ENCODE results near the gene GDPD3. TPM values are rescaled to one million over a fixed set of nuclear protein-coding genes. Genes with fewer than 3 reads are reported as not detected.

The GDPD3 gene
- total and polyA plus RNA-seq, 9 of the 15 experiments (the other 6 are each of a cell fraction or from before 2014, with no cell fraction given): 0.47 to 3.9 (median 1.1) TPM

- FAIRE-seq (no peak), ATAC-seq (no peak; the same call in 2 of the 3 replicates), DNase-seq (ENCODE audit: extremely low read depth in 1 of 4, low spot score in 3 of 4) (no peak)
- CTCF ChIA-PET (ENCODE audit: low intra/inter-chr PET ratio): no interaction called here
- TF ChIP-seq SUPT5H (IDR thresholded peaks at IDR 0.05) (0 out of 2 replicates have a peak, but pooled peaks have one; percentile 12), ILF3 (IDR thresholded peaks at IDR 0.05; ENCODE audit: borderline replicate concordance) (no peak), ZKSCAN1 (IDR thresholded peaks at IDR 0.05; ENCODE audit: low read depth, low read length) (no peak), BCOR (IDR thresholded peaks at IDR 0.05) (peak; percentile 62), EP400 (IDR thresholded peaks at IDR 0.05) (no peak), JUN (IDR thresholded peaks at IDR 0.05; ENCODE audit: borderline replicate concordance, low read depth, low read length) (no peak), JUN (CRISPR knock-in tag; IDR thresholded peaks at IDR 0.05; ENCODE audit: borderline replicate concordance) (no peak), RBM22 (IDR thresholded peaks at IDR 0.05; ENCODE audit: low read depth, low read length, poor library complexity, severe bottlenecking) (peak; percentile 76), RBM25 (IDR thresholded peaks at IDR 0.05; ENCODE audit: low read depth, low read length, severe bottlenecking) (peak; percentile 55), TCF3 (CRISPR knock-in tag; IDR thresholded peaks at IDR 0.05) (no peak), ZNF639 (CRISPR knock-in tag; conservative IDR thresholded peaks at IDR 0.05 in 1 of 2, IDR thresholded peaks at IDR 0.05 in 1 of 2) (no peak), POLR2G (IDR thresholded peaks at IDR 0.05; ENCODE audit: low read depth, low read length) (peak; percentile 82), CHD1 (IDR thresholded peaks at IDR 0.05; ENCODE audit: low read length) (no peak), RBFOX2 (IDR thresholded peaks at IDR 0.05; ENCODE audit: low read depth, low read length) (peak; percentile 67), ZNF280A (IDR thresholded peaks at IDR 0.05; ENCODE audit: low read depth, partially characterized antibody) (no peak)
- Histone ChIP-seq H2AFZ (ENCODE audit: low read depth, low read length) (no peak overlapping the region), H3K4me3 (no peak overlapping the region), H3K27ac (ENCODE audit: extremely low read depth, low read depth, low read length) (no peak overlapping the region), H3K9me3 (replicated peaks; ENCODE audit: control insufficient read depth, insufficient read depth, low read depth, low read length) (no peaks in the 10 kb centered on the region), H3K4me1 (replicated peaks in 1 of 2; ENCODE audit: control insufficient read depth in 2 of 2, insufficient read depth in 2 of 2, low read length in 2 of 2) (peaks cover 9 to 44% of the 10 kb centered on the region in 2 experiments; a peak in 4 of 5 replicates), H3K9ac (ENCODE audit: insufficient read depth in 1 of 2, low read depth in 2 of 2, low read length in 2 of 2) (no peak overlapping the region), H3K36me3 (ENCODE audit: control insufficient read depth, insufficient read depth, low read length) (peaks cover 50% of the 10 kb centered on the region; the same call in 2 of the 3 replicates), H4K20me1 (replicated peaks; ENCODE audit: control insufficient read depth, insufficient read depth, low read length) (no peaks in the 10 kb centered on the region), H3K9me1 (ENCODE audit: control insufficient read depth, insufficient read depth, low read length) (no peaks in the 10 kb centered on the region), H3K4me2 (ENCODE audit: insufficient read depth, low read length) (no peak overlapping the region), H3K27me3 (ENCODE audit: control insufficient read depth in 2 of 2, insufficient read depth in 2 of 2, low read length in 2 of 2) (no peaks in the 10 kb centered on the region), H3K79me2 (ENCODE audit: control insufficient read depth, insufficient read depth, low read length) (no peaks in the 10 kb centered on the region; the same call in 2 of the 3 replicates)
- WGBS (ENCODE audit: insufficient coverage, low coverage, missing lambda C conversion rate): 88% methylated on average over 20 of the region's 27 CpGs
- POLR2A ChIA-PET: interaction anchor here (0.5 to 1.7 kb wide), 3 partner anchors 12 to 572 kb away, joined by 3 to 9 read pairs (median 3); a partner anchor contains a TSS
- intact Hi-C loops (cut with micrococcal nuclease) (no loop called here), in situ Hi-C loops (cut with MboI) (no loop called here)
- no TSS peak for BruUV-seq (replicated peaks)
Observed at GRCh38 chr16:30086291-30087140, 26.8 kb downstream of the GDPD3 start.

Data from K562 (cell line).